TTC549 (cell line): Measurements from ENCODE around the gene GSS.

Source experiments
- FAIRE-seq: peaks from 2 replicates; lab custom pipeline; 2012; peaks lifted over from hg19 to GRCh38; lab: Jason Lieb, UNC

Gene GSS

DNA sequence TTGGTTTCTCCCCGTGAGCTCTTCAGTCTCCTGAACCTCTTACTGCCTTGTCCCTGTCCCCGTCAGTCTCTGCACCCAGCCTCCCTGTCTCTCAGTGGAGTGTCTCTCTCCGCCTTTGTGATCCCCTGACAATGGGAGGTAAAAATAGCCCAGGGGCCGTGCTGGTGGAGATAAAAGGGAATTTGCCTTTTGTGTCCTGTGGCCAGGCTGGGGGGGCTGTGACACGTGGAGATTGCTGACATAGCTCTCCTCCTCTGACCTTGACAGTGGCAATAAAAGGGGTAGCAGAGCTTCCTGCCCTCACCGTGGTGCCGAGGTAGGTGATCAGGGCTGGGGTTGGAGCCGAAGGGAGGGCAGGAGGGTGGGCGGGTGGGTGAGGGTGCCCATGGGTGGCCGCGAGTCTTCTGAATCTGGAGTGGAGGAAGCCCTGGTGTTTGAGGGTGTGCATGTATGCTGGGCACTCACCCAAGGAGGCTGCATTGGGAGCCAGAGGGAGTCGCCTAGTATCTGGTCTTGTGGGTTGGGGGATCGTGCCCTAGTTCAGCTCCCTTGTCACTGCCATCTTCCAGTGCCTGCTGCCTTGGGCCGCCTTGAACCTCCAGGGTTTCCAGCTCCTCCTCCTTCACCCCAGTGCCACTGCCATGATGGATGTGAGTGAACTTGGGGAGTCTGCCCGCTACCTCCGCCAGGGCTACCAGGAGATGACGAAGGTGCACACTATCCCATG is 21.9 kb upstream of the GSS start:
- FAIRE-seq = no peak

DNA sequence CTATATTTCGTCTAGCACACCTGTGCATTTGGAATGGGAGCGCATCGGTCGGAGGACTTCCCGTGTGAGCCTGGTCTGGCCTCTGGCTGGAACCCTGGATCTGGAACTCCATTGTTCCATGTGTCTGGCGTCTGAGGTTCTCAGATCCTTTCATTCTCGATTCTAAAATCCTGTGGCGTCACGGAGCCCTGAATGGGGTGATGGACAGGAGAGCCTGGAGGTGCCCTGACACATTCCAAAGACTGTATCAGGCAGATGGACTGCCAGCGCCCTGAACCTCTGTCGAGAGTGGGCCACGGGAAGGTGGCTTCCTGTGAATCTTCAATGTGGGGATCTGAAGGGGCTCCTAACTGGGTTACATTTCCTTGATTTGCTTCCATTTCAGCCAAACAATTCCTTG is 20.7 kb upstream of the GSS start:
- no peak for FAIRE-seq

DNA sequence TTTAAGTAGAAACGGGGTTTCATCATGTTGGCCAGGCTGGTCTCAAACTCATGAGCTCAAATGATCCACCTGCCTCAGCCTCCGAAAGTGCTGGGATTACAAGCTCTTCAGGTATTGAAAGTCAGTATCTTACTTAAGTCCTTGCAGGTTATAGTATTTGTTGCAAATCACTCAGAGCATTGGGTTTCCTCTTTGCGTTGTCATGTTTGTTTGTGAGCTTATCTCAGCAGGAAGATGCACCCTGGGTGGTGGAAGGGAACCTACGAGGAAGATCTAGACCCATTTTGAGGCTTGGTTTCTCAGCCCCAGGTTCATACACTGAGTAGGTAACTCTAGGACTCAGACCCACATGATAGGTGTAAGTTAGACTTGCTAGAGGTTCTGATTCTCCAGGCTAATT is 18.6 kb upstream of the GSS start:
- no peak for FAIRE-seq

DNA sequence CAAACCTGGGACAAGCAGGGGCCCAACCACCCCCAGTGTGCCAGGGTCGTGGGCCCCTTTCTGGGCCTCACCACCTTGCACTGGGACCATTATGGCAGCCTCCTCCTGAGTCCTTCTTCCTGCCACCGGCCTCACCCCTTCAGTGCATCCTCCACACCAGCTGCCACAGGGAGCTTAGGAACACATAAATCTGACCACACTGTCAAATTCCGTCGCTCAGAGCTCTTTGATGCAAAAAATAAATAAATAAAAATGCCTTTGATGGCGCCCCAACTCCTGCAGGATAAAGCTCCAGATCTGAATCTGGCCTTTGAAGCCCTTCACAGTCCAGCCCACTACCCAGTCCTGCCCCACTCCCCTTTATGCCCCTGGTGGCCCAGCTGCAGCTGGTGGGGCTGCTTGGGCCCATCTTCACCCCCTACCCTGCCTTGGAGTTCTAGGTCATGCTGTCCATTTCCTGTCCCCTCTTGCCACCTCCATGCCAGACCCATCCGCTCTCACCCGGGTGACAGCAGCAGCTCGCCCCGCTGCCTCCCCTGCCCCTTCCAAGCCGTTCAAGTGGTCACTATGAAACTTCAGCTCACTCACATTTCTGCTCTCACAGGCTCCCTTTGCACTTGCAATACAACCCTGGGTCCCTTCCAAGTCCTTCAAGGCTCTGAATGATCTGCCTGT is 16.1 kb upstream of the GSS start:
- FAIRE-seq = no peak

DNA sequence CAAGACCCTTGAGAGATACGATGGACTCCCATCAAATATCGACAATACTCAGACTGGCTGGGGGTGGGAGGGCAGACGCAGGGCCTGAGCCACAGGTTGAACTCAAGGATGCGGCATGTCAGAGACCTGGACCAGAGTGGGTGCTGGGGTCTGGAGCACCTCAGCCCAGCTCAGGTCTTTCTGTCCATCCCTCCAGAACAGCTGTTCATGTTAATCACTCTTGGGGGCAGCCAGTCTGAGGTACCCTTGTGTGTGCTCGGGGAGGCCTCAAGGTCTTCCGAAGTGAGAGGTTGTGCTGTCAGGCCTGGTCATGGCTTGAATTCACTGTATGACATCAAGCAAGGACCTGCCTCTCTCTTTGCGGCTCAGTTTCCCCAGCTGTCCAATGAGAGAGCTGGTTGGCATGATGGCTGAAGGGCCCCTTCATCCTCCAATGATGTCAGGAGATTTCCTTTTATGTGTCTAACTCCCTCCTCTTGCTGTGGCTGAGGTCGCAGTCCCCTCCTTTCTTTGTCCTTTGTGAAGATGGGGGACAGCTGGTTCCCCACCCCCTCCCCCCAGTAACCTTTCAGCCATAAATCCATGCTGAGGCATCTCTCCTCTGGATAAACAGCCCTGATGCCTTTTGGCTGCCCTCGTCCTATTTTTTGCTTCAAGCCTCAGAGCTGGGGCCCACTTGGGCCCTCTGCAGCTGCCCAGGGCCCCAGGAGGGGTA is 15.4 kb upstream of the GSS start:
- no peak for FAIRE-seq

DNA sequence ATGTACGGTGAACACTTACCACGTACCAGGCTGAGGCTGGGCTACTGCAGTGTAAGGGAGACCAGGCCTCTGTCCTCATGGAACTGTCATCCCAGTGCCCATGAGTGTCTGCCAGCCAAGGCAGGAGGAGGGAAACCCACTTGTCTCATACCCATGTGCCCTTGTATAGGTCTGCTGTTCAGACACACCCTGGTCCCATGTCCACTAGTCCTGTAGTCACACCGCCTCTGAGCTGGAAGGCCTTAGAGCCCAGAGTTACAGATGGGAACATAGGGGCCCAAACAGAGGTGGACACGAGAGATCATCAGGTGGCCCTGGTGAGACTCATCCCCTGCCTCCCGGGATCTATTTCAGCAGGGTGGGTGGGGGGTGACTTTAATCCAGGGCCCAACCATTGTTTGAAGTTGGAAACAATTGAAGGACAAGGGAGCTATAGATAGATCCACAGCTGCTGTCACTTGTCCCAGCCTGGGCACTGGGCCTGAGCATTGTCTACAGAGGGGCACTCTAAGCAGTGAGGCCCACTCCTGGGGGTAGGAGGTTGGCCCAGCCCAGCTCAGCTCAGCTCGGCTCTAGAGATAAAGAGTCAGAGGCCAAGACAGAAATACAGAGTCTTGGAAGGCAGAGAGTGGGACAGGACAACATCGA is 14.7 kb upstream of the GSS start:
- no peak for FAIRE-seq

DNA sequence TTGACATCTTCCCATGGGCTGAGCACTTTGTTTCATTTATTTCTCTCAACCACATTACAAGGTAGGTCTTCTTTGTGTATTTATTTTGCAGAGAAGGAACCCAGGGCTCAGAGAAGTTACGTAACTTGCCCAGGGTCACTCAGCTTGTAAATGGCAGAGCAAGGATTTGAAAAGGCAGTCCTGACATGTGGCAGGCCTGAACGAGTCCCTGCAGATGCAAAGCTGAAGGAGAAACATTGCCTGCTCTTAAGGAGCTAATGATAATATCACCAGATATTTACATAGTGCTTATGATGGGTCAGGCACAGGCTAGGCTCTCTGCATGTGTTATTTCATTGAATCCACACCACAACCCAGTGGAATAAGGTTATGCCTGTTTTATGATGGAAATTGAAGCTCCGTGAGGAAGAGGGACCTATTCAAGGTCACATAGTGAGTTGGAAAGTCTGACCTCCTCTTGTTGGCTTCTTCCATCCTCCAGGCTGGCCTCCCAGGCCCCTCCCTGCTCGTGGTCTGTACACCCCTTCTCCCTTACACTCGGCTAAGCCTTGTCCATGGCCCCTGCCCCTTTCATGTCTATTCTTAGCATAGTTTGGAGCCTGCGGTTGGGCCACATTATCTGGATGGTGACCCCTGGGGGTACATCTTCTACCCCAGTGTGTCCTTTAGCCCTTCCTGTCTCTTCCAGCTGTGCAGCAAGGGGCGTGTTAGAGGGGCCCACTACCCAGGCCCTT is 12.6 kb upstream of the GSS start:
- FAIRE-seq = no peak

DNA sequence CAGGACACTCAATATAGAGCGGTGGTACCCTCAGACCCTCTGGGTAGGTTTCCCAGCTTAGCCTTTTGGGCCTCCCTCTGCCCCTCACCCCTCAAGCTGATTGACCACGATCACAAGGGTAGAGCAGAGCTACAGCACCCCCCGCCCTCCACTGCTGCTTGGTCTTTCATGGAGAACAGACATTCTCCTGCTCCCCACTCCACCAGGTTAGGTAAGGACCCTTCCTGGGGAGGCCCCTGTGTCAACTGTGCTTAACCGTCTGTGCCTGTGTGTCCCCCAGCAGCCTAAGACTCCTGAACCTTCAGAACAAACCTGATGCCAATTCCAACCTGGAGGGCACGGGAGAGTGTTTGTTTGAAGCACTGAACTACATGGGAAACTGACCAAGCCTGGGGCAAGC is 11.8 kb upstream of the GSS start:
- FAIRE-seq = no peak

DNA sequence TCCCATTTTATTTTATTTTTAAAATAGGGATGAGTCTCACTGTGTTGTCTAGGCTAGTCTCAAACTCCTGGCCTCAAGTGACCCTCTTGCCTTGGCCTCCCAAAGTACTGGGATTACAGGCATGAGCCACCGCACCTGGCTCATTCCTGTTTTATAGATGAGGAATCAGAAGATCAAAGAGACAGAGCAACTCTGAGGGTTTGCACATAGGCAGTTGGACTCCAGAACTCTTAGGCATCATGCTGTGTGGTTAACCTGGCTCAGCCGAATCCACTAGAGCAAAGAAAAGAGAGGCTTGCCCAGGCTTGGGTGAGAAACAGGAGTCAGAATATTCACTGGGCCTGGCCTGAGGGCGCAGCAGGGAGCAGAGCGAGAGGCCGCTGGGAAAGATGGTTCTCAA is 9.4 kb upstream of the GSS start:
- FAIRE-seq = no peak

DNA sequence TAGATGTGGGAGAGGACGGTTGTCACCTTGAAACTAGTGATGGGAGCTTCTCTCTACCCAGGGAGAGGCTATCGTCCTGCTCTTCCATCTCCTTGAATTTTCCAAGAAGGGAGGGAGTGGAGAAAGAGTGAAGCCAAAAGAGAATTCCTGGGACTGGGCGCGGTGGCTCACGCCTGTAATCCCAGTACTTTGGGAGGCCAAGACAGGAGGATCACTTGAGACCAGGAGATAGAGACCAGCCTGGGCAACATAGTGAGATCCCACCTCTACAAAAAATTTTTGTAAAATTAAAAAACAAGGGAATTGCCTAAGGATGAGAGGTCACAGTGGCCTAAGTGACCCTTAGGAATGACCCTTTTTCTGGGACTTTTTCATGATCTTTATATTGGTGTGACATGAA is 8.9 kb upstream of the GSS start:
- no peak for FAIRE-seq

DNA sequence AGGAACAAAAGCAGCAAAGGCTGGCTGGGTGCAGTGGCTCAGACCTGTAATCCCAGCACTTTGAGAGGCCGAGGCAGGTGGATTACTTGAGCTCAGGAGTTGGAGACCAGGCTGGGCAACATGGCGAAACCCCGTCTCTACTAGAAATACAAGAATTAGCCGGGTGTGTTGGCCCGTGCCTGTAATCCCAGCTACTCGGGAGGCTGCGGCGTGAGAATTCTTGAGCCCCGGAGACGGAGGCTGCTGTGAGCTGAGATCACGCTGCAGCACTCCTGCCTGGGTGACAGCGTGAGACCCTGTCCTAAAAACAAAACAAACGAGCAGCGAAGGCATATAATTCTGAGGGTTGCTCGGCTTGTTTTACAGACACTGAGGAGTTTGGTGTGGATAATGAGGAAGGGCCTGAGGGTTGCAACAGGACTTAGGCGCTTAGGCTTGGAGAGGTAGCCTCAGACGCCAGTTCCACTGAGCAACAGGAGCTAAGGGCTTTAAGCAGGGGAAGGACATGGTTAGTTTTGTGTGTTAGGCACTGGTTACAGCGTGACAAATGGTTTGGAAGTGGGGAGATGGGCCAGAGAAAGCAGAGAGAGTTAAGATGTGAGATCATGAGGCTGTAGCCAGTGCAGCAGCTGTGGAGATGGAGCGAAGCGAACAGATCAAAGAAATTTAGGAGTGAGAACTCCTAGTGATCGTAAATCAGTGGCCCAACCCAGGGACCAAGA is 1.3 kb upstream of the GSS start:
- no peak for FAIRE-seq

DNA sequence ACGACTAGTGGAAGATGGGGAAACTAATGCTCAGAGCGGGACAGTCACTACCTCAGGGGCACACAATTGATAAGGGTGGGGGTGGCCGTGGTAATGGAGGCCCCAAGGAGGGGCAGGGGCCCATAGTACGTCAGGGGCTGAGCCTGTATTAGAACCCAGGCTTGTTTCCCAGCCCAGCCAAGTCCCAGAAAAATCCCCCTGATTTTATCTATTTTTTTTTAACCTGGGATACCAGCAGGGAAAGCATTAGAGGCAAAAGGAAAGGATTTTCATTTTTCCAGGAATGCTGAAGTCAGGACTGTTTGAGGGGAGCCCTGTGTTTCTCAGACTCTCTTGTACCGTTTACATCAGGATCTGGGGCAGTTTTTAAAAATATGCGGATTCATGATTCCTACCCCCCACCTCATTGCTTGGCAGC is 444 bp upstream of the GSS start:
- FAIRE-seq = no peak

DNA sequence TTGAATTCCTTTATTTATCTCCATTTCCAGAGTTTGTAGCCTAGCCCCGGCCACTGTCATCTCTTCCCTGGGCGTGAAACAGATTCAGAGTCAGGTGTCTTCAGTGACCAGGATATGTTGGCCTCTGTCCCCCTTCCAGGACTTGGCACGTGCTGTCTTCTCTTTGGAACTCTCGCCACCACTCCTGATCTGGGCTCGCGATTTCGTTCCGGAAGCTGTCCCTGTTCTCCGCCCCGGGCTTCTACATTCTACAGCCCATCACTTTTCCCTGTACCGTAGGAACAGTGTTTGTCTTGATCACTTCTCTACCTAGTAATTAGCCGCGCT is 739 bp downstream of the GSS start:
- no peak for FAIRE-seq

DNA sequence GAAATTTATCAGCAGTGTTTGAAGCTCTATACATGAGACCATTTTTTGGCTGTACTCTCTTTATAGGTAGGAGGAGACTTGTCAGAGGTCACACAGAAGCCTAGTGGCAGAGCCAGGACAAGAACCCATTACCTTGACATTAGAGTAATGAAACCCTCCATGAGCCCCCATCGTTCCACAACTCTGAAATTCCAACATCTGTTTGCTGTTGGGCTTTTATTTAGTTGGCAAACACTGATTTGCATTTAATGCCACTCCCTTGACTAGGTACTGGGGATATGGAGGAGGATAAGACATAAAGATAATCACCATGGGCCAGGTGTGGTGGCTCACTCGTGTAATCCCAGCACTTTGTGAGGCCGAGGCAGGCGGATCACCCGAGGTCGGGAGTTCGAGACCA is 1.6 kb downstream of the GSS start:
- no peak for FAIRE-seq

DNA sequence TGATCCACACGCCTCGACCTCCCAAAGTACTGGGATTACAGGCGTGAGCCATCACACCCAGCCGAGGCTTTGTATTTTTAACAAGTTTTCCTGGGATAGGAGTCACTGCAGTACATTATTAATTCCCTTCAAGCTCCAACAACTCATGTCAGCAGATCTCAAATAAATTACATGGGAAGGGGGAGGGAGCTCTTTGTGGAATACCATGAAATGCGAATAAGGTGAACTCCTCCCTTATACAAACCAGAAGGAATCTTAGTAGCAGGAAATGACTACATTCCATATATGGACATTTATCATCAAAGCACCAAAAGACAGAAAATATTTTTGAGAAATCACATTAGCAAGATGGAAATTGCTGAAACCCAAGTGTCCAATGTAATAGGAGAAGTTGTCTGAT is 2.9 kb downstream of the GSS start:
- no peak for FAIRE-seq

DNA sequence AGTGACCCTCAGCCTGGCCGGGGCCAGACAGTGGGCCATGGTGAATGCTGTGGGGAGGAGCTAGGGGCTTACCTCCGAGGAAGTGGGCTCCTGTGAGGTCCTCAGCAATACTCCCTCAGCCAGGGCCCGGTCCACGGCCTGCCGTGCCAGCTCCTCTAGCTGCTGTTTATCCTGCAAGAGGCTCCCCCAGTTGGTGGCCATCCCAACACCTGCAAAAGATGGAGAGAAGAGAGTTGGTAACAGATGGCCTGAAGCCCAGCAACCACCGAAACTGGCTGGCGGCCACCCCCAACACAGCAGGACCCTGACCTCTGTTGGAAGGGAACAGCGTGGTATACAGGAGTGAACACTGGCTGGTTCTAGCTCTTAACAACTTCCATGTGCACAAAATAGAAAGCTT is 4.0 kb downstream of the GSS start:
- no peak for FAIRE-seq

DNA sequence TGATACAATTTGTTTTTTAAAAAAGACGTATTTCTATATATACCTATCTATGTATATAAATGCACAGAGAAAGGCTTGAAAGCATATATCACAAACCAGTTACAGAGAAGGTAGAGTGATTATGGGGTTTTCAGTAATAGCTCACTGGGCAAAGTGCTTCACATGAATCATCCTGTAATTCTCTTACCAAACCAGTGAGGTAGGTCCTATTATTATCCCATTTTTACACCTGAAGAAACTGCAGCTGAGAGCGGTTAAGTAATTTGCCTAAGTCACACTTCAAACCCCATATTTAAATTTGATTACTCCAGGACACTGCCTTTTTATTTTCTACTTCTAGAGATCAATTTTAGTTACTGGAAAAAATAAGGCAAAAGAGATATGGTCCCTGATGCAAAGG is 4.4 kb downstream of the GSS start:
- no peak for FAIRE-seq

DNA sequence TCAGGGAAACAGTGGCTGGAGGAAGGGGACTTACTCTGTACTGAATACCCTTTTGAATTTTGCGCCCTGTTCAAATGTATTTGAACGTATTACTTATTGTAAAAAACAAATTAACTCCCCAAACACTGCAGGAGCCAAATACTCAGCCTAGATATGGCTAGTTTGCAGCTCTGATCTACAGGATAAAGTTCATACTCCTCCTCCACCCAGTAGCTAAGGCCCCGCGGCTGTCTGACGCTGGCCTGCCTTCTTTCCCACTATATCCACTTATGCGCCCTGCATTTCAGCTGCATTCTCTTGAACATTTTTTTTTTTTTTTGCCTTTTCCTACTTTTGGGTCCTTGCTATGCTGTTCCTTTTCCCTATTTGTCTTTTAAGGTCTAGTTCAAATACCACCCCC is 6.5 kb downstream of the GSS start:
- no peak for FAIRE-seq

DNA sequence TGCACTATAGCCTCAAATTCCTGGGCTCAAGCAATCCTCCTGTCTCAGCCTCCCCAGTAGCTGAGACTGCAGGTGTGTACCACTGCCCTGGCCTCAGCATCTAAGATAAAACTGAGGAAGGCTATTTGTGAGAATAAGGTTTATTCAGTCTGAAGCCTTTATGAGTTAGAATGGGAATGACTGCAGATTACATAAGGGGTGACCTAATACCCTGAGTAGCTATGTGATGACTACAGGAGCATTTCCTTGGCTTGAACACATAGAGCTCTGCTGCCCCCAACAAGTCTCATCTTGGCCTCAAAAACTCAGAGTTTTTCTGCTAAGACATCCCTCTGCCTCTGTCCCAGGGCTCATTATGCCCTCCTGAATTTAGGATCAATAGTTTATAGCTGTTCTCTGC is 7.6 kb downstream of the GSS start:
- FAIRE-seq = no peak

DNA sequence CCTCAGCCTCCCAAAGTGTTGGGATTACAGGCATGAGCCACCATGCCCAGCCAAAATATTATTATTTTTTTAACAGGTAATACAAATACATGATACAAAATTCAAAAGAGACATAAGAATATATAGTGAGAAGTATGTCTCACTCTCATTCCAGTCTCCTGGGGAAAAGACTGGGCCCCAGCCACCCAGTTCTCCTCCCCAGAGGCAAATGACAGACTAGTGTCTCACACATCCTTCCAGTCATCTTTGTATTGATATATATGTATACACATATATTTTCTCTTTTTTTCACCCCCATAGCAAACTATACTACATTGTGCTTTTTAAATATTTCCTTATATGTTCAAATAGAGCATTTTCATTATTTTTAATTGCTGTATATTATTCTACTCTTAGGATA is 8.3 kb downstream of the GSS start:
- no peak for FAIRE-seq

DNA sequence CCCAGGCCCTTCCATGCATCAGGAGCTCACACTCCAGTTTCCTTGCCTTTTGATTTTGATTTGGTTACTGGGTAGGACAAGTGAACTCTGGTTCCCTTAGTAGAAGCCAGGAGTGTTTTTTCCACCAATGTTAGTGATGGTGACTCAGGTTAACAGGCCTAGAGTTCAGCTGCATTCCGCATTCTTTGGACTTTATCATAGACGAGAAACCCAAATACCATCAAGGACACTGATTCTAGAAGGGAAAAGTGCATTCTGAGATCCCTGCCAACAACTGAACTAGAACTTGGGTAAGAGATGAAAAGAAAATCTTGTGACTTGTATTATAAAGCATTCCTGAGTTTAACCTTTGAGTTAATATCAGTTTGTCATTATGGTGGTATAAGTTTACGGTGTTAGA is 8.9 kb downstream of the GSS start:
- FAIRE-seq = no peak
